Measurements from ENCODE around the gene APOE.
"Not testable (repeated sequence)": the region's sequence is repeated elsewhere in the genome, so short reads cannot be mapped to it uniquely, and the experiment has no call there.

Gene APOE

GRCh38 chr19:44912854-44913253, 7.3 kb downstream of the APOE start:
- no peak for DNase-seq

GRCh38 chr19:44913512-44914432, 8.2 kb downstream of the APOE start:
- DNase-seq: not testable (repeated sequence)

DNA sequence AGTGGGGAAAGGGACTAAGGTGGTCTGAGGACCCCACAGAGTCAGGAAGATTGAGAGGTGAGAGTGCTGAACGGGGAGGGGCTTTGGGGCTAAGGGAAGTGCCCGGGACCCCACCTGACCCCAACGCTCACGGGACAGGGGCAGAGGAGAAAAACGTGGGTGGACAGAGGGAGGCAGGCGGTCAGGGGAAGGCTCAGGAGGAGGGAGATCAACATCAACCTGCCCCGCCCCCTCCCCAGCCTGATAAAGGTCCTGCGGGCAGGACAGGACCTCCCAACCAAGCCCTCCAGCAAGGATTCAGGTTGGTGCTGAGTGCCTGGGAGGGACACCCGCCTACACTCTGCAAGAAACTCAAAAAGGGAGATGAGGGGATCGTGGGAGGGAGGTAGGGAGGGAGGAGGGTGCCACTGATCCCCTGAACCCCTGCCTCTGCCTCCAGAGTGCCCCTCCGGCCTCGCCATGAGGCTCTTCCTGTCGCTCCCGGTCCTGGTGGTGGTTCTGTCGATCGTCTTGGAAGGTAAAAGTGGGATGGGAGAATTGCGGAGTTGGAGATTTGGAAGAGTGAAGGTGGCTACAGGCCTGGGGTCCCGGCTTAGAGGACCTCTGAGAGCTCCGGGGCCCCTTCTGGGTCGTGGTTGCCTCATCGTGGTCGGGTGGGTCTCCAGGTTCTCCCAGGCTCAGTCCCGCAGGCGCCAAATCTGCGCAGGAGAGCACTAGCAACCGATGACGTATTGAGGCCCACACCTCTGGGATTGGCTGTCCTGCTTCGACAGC, 9.0 kb downstream of the APOE start, which contains the start of gene APOC1:
APOC1 (plus strand) TSS at position 176 of the 774 bp plus-strand sequence; CDS start at position 460, 284 bp downstream.
- DNase-seq: peak; percentile 80

- no peak for DNase-seq
These were observed 18.7 kb downstream of the APOE start for GRCh38 chr19:44924243-44924725.

DNA sequence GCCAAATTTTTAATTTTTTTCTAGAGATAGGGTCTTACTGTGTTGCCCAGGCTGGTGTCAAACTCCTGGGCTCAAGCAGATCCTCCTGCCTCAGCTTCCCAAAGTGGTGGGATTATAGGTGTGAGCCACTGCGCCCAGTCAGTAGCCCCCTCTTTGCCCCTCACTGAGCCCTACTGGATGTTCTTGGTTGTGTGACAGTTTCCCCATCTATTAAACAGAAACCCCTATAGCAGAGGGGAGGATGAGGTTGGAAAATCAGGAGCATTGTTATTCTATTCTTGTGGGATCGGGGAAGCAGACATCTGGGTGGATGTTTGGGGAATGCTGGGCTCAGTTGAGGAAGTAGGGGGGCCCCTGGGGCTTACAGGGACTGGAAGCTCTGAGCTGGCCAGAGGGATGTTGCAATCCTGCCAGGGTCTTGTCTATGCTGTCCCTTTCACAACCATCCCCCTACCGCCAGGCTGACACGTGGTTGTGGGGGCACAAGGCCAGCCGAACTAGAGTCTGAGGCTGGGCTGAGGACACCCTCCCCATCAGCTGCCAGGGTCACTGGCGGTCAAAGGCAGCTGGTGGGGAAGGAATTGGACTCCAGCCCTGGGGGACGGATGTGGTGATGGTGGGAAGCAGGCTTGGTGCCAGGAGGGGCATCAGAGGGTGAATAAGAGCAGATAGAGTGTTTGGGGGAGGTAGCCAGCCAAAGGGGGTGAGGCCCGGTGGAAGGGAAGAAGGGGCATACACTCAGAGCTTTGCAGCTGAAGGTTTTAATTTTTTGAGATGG, 19.7 kb downstream of the APOE start:
- no peak for DNase-seq

DNA sequence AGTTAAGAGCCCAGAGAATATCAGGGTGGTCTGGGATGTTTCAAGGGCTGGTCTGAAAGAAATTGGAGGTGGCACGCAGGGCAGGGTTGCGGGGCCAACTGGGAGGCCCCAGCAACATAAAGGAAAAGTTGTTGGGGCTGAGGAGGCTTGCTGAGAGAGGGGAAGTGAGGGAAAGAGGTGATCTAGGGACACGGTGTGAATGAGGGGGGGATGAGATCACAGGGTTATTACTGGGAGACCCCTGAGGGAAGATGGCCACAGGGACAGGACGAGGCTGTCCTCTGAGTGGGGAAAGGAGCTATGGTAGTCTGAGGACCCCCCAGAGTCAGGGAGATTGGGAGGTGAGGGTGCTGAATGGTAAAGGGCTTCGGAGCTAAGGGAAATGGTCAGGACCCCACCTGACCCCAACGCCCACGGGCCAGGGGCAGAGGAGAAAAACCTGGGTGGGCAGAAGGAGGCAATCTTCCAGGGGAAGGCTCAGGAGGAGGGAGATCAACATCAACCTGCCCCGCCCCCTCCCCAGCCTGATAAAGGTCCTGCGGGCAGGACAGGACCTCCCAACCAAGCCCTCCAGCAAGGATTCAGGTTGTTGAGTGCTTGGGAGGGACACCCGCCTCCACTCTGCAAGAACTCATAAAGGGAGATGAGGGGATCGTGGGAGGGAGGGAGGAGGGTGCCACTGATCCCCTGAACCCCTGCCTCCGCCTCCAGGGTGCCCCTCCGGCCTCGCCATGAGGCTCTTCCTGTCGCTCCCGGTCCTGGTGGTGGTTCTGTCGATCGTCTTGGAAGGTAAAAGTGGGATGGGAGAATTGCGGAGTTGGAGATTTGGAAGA, 20.9 kb downstream of the APOE start:
- DNase-seq: not testable (repeated sequence)

- no peak for DNase-seq
These were observed 22.1 kb downstream of the APOE start for GRCh38 chr19:44927746-44928145.

DNA sequence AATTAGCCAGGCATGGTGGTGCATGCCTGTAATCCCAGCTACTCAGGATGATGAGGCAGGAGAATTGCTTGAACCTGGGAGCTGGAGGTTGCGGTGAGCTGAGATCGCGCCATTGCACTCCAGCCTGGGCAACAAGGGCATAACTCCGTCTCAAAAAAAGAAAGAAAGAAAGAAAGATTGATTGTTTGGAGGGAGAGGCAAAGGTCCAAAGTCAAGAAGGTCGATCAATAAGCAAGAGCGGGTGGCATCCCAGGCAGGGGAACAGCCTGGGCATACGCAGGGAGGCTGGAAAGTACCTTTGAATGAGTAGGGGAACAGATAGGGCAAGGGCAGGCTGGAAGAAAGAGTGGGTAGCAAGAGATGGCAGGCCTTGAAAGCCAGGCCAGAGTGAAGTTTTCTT, 24.5 kb downstream of the APOE start:
- DNase-seq: no peak

- DNase-seq: no peak
These were observed 25.9 kb downstream of the APOE start for GRCh38 chr19:44931541-44931940.

DNA sequence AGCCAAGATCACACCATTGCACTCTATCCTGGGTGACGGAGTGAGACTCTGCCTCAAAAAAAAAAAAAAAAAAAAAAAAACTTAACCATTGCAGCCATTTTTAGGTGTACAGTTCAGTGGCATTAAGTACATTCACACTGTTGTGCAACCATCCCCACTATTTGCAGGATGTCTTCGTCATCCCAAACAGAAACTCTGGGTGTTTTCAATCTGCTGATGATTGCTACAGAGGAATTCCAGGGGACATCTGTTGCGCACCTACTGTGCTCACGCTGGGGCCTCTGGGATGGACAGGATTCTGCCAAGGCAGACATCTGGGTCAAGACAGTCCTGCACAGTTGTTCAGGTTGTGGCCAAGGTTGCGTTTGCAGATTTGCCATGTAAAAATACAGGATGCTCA, 34.1 kb downstream of the APOE start:
- no peak for DNase-seq

- DNase-seq: no peak
These were observed 36.5 kb downstream of the APOE start, which contains the start of gene APOC4 for GRCh38 chr19:44942067-44942571. Gene APOC4 (plus strand): TSS chr19:44942237. CDS start chr19:44942278, 41 bp downstream.

DNA sequence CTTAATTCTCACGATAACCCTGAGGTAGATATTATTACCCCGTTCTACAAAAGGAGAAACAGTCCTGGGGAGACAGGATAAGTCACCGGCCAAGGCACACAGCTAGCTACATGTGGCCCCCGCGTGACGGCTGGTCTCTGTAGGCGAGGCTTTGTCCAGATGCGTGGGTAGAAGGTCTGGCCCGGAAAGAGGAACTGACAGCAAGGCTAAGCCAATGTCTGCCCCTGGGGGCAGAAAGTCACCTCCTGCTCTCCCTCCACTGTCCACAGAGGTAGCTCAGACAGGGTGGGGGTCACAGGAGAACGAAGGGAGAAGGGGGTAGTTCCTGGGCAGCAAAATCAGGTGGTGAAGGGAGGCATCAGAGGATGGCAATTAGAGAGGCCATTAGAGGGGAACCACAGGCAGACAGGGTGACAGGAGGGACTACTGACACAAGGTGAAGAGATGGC, 38.2 kb downstream of the APOE start:
- DNase-seq: no peak

GRCh38 chr19:44947041-44947581, 41.5 kb downstream of the APOE start:
- no peak for DNase-seq

- DNase-seq: no peak
These were observed 42.6 kb downstream of the APOE start for GRCh38 chr19:44948237-44948636.

GRCh38 chr19:44948763-44949374, 43.3 kb downstream of the APOE start:
- no peak for DNase-seq

DNA sequence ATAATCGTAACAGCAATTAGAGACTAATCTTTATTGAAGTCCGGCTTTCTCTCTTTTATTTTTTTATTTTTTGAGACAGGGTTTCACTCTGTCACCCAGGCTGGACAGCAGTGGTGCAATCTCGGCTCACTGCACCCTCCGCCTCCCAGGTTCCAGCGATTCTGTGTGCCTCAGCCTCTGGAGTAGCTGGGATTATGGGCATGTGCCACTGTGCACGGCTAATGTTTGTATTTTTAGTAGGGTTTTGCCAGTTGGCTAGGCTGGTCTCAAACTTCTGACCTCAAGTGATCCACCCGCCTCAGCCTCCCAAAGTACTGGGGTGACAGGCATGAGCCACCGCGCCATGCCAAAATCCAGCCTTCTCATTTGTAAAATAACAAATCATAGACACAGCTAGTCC, 44.0 kb downstream of the APOE start:
- DNase-seq: no peak

DNA sequence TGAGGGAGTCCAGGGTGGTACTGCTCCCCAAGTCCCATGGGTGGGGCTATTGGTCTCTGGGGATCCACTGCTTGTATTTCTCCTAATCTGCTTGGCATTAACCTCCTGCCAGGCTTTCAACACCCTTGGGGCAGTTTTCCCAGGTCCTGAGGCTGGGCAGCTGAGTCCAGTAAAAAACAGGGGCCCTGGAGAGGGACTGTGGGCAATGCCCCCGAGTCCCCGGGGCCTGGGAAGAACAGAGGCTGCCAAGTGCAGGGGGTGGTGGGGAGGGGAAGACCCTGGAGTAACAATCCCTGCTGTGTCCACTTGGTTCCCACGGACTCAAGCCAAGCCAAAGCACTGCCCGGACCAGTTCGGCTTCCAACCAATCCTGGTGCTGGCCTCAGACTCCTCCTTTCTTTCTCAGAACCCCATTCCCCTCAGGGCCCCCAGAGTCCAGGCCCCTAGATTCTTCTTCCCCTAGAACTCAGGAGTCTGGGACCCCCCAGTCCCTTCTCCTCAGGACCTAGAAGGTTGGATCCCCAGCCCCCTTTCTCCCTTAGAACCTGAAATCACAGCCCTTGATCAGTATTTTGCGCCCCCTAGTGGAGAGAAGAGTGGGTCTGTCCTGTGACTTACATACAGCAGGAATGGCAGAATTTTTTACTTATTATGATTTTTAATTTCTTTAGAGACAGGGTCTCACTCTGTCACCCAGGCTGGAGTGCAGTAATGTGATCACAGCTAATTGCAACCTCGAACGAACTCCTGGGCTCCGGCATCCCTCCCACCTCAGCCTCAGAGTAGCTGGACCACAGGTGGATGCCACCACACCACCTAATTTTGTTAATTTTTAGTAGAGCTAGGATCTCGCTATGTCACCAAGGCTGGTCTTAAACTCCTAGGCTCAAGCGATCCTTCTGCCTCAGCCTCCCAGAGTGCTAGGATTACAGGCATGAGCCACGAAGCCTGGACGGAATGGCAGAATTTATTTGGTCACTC, 45.9 kb downstream of the APOE start:
- peak; percentile 82 for DNase-seq

DNA sequence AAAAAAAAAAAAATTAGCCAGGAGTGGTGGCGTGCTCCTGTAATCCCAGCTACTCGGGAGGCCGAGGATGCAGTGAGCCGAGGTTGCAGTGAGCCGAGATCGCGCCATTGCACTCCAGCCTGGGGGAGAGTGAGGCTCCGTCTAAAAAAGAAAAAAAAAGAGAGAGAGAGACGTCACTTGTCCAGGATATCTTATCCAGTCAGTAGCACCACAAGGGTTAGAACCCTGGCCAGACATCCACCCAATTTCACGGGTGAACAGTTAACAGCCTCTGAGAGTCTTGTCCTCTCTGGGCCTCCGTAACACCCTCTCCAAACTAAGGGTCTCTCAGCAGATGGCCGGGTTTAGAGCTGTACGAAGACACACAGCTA, 48.7 kb downstream of the APOE start:
- no peak for DNase-seq
